DOHH2 (cell line): Measurements from ENCODE around the gene LMO2.

Source experiments
- H3F3A ChIP-seq: fragments of 200-600 bp; sonication (generic), shearing (Covaris generic); 2 replicates; pipeline ENCODE4 v1.6.0; 2016; ENCODE audit warnings: antibody characterized with exemption, mild to moderate bottlenecking; ENCODE audit not compliant: control insufficient read depth, insufficient read depth
- H3K27ac ChIP-seq: fragments of 200-600 bp; sonication (generic); 2 replicates; pipeline ENCODE4 v1.5.1; 2014; ENCODE audit warnings: low read depth, mild to moderate bottlenecking, low read length, moderate library complexity
- H3K27me3 ChIP-seq: fragments of 200-600 bp; sonication (generic); 2 replicates; pipeline ENCODE4 v1.6.1; 2014; ENCODE audit warnings: mild to moderate bottlenecking, low read length, mixed read lengths; ENCODE audit not compliant: control insufficient read depth
- H3K36me3 ChIP-seq: fragments of 200-600 bp; sonication (generic); 2 replicates; pipeline ENCODE4 v1.6.1; 2014; ENCODE audit warnings: mild to moderate bottlenecking, low read length, moderate library complexity, mixed read lengths; ENCODE audit not compliant: control insufficient read depth
- H3K4me1 ChIP-seq: fragments of 200-600 bp; sonication (generic); 2 replicates; pipeline ENCODE4 v1.6.1; 2014; ENCODE audit warnings: mild to moderate bottlenecking, low read length, mixed read lengths; ENCODE audit not compliant: control insufficient read depth
- H3K4me2 ChIP-seq: fragments of 200-600 bp; sonication (generic); 2 replicates; pipeline ENCODE4 v1.6.0; 2014; ENCODE audit warnings: mild to moderate bottlenecking, low read length, moderate library complexity
- H3K4me3 ChIP-seq: fragments of 200-600 bp; sonication (generic); 2 replicates; pipeline ENCODE4 v1.5.1; 2014; ENCODE audit warnings: mild to moderate bottlenecking, low read length, mixed read lengths
- H3K79me2 ChIP-seq: fragments of 200-600 bp; sonication (generic); 2 replicates; pipeline ENCODE4 v1.6.1; 2014; ENCODE audit warnings: mild to moderate bottlenecking, low read length, mixed read lengths; ENCODE audit not compliant: control insufficient read depth
- H3K9me2 ChIP-seq: fragments of 200-600 bp; sonication (generic); replicated peaks from 2 replicates; pipeline ENCODE4 v1.6.1; 2014; ENCODE audit warnings: mild to moderate bottlenecking, low read length, mixed read lengths; ENCODE audit not compliant: control insufficient read depth
- H3K9me3 ChIP-seq: fragments of 200-600 bp; sonication (generic); 2 replicates; pipeline ENCODE4 v1.6.1; 2014; ENCODE audit warnings: antibody characterized with exemption, low read length, mixed read lengths; ENCODE audit not compliant: control insufficient read depth, insufficient read depth
- H4K20me1 ChIP-seq: fragments of 200-600 bp; sonication (generic); 2 replicates; pipeline ENCODE4 v1.6.0; 2014; ENCODE audit warnings: low read depth, mild to moderate bottlenecking, antibody characterized with exemption, low read length, moderate library complexity; ENCODE audit not compliant: control insufficient read depth, insufficient read depth
- CTCF ChIP-seq: fragments of 200-600 bp; sonication (generic); IDR thresholded peaks from one replicate; pipeline ENCODE4 v1.5.1; 2014; ENCODE audit warnings: antibody characterized with exemption, mild to moderate bottlenecking, low read depth, low read length; ENCODE audit not compliant: poor library complexity, severe bottlenecking
- EZH2phosphoT487 ChIP-seq: fragments of 200-600 bp; sonication (generic); IDR thresholded peaks from 2 replicates; pipeline ENCODE4 v1.6.1; 2017; ENCODE audit warnings: borderline replicate concordance, mild to moderate bottlenecking, antibody characterized with exemption, low read length, moderate library complexity, mixed read lengths

LMO2 gene

GRCh38 chr11:33863418-33864172, 28.3 kb downstream of the LMO2 start:
- no peak overlapping the region for H3K4me3 ChIP-seq
- H3K4me1 ChIP-seq: peaks cover 21% of the 10 kb centered on the region
- H3K36me3 ChIP-seq: peaks cover 83% of the 10 kb centered on the region
- no peak for TF ChIP-seq EZH2phosphoT487
- no peak for TF ChIP-seq CTCF
- H4K20me1 ChIP-seq: peaks cover 8% of the 10 kb centered on the region
- no peak overlapping the region for H3K4me2 ChIP-seq
- H3F3A ChIP-seq: peaks cover 11% of the 10 kb centered on the region
- no peaks in the 10 kb centered on the region for H3K9me2 ChIP-seq
- peaks cover 45% of the 10 kb centered on the region for H3K79me2 ChIP-seq
- H3K9me3 ChIP-seq: no peaks in the 10 kb centered on the region
- H3K27ac ChIP-seq: no peak overlapping the region
- no peaks in the 10 kb centered on the region for H3K27me3 ChIP-seq

GRCh38 chr11:33861941-33862589, 29.8 kb downstream of the LMO2 start:
- TF ChIP-seq EZH2phosphoT487 (no peak), CTCF (no peak)
- Histone ChIP-seq H3K9me3 (no peaks in the 10 kb centered on the region), H3K36me3 (peaks cover 83% of the 10 kb centered on the region), H3K27me3 (no peaks in the 10 kb centered on the region), H4K20me1 (peaks cover 13% of the 10 kb centered on the region), H3K4me1 (peaks cover 9% of the 10 kb centered on the region), H3K4me2 (no peak overlapping the region), H3K4me3 (no peak overlapping the region), H3K27ac (no peak overlapping the region), H3K9me2 (no peaks in the 10 kb centered on the region), H3K79me2 (peaks cover 30% of the 10 kb centered on the region), H3F3A (peaks cover 7% of the 10 kb centered on the region)

GRCh38 chr11:33861386-33861785, 30.5 kb downstream of the LMO2 start:
- Histone ChIP-seq H3K4me1 (peaks cover 3% of the 10 kb centered on the region), H3K4me2 (no peak overlapping the region), H3K4me3 (no peak overlapping the region), H3K27ac (no peak overlapping the region), H3K79me2 (peaks cover 23% of the 10 kb centered on the region), H3K9me2 (no peaks in the 10 kb centered on the region), H3F3A (peaks cover 7% of the 10 kb centered on the region), H3K36me3 (peaks cover 82% of the 10 kb centered on the region), H3K27me3 (no peaks in the 10 kb centered on the region), H3K9me3 (no peaks in the 10 kb centered on the region), H4K20me1 (peaks cover 10% of the 10 kb centered on the region)
- TF ChIP-seq CTCF (no peak), EZH2phosphoT487 (no peak)
